HG02763 (cell line): Measurements from ENCODE around the gene GPRASP3.

ENCODE experiments used
- ATAC-seq: cut with Tn5 transposase; IDR thresholded peaks from one replicate; pipeline ENCODE4 v1.9.1; 2021; ENCODE audit warnings: mild to moderate bottlenecking, moderate library complexity; ENCODE audit not compliant: unreplicated experiment

The GPRASP3 gene

DNA sequence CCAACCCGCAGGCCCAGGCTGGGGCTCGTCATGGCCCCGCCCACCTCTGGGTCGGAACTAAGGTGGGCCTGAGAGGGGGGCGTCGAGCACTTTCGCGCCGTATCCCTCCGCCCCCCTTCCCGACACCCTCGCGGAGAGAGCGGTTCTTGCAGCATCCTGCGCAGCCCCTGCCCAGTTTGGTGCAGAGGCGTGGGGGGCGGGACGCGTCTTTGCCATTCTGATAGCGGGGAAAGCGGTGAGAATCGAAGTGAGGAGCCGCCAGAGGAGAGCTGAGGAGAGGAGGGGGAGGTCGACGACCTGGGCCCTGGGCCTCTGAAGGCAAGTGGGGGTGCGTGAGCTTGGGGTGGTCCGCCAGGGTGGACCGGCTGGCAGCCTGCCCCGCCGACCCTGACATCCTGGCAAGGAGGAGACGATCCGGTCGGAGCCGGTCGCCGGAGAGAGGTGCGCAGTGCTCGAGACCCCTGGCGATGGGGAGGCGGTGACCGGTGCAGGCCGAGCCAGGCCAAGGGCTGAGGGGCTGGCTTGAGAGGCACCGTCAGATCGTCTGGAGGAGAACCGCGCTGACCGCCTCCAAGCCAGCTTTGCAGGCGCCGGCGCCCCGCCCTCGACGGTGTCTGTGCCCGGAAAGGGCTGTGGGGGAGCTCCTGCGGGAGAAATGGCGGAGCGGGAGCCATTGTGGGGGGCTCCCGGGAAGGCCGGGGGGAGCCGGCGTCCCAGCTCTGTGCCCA, 25.5 kb downstream of the GPRASP3 start:
- no peak for ATAC-seq

DNA sequence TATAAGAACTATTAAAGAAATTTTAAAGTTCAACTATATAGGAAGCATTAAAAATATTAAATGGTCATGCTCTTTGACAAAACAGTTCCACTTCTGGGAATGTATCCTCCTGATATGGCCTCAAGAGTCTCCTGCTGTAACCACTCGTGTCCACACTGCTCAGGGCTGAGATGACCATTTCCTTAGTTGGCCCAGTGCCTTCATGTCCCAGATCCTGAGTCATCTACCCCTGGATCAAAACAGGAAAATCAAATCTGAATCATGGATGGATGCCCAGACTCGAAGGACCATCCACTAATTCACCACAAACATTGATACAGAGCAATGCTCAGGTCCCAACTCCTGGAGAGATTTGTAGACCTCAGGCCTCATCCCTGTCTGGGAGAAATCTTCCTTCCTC, 44.7 kb downstream of the GPRASP3 start:
- no peak for ATAC-seq

DNA sequence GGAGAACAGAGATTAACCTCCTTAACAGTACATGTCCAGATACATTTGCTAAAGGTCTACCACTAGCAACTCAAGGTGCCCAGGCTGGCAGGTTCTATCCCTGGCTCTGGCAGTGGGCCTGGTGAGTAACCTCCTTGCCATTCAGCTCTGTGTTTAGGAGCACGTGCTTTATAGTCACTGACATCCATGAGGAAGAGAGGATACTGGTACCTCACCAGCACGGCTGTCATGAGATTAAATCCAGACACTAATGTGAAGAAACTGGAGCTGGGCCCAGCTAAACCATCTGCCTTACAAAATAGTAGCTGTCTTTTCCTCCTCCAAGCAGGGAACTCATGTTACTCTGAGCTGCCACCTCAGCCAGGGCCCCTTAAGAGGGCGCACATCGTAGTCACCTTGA, 45.3 kb downstream of the GPRASP3 start:
- ATAC-seq = no peak

DNA sequence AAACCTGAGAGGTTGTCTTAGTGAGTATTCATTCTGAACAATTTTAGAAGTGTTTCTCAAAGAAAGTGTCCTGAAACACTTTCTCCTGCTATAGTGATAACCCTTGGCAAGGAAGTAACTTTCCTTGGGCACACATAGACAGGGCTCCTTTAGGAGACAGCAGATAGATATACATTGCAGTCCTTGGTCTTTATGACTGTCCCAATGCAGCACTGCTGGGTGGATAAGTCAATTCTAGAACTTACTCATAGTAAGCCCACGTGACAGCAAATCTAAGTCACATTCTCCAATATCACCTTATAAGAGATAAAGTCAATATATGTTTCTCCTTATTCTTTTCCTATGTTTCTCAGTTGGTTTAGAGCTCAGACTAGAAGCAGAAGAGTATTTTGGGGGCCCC, 46.7 kb downstream of the GPRASP3 start:
- ATAC-seq = no peak

DNA sequence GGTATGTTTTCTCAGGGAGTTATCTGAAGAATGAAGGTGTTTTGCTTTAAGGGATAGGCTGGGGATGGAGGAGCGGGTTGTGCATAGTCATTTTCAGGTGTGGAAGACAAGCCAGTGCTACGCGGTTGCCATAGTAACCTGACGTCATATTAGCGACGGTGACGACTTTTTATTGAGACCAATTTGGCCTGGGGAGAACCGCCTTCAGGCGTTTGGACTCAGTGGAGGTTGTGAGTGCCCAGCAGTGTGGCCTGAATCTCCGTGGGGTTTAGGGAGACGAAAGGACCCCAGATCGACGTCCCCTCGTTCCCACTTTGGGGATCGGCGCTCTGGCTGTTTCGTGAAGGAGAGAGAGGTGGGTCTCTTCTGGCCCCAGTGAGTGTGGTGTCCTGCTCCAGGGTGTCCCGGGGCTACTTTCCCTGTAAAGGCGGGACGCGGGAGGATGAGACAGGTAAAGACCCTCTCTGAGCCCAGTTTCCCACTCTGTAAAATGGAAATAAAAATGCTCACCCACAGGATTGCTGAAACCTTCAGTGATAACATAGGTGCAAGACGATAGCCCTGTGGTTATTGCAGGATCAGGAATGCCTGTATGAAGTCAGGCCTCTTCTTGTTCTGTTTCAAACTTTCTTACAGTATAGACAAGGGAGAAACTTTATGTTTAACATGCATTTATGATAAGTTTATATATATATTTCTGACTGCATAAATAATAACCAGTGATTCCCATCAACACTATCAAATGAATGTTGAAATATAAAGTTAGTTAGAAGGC, 48.6 kb downstream of the GPRASP3 start:
- peak; percentile 96 for ATAC-seq
